ENCODE measurements around the gene SLC7A1.

SLC7A1 gene

DNA sequence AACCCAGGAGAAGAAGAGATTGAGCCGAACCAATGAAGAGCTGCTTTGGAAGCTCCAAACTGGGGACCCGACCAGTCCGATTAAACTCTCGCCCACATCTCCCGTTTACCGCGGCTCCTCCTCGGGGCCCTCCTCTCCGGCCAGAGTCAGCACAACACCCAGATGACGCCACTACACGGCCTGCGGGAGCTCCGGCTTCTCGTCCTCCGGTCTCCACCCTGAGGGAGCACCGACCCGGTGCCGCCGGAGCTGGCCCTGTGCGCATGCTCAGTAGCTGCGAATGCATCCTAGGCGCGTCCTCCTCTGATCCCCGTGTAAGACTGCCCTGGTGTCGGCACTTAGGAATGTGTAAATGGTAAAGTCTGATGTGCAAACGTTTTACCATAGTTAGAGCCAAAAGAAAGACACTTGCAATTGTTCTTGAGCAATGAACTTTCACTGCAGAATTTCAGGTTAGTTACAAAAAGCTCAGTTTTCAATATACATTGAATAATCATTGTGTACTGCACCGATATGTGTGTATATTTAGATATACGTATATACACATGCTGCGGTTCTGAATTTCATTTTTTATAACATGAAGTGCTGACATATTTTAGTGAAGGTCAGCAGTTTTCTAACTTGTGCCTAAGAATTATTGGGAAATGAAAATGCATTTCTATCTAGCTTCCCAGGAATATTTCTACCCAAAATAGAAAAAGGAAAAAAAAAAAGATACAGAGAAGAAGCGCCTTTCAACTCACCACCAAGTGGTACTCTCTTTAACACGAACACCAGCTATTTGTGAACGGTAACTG is 92.2 kb downstream of the SLC7A1 start:
- no peak for DNase-seq (ENCODE audit: low read depth)
- TF ChIP-seq CTCF (IDR thresholded peaks at IDR 0.05; ENCODE audit: low read depth, low read length, missing control alignments): no peak
- H3K4me3 ChIP-seq (ENCODE audit: low read depth, low read length): no peak overlapping the region

GRCh38 chr13:29502391-29503008 is 93.0 kb downstream of the SLC7A1 start:
- H3K4me3 ChIP-seq (ENCODE audit: low read depth, low read length): no peak overlapping the region

GRCh38 chr13:29501674-29502073 is 93.8 kb downstream of the SLC7A1 start:
- no peak for TF ChIP-seq CTCF (IDR thresholded peaks at IDR 0.05; ENCODE audit: low read depth, low read length, missing control alignments)
- no peak overlapping the region for H3K4me3 ChIP-seq (ENCODE audit: low read depth, low read length)

More at GRCh38 chr13:29502391-29503008, 93.0 kb downstream of the SLC7A1 start:
- no peak for TF ChIP-seq CTCF (IDR thresholded peaks at IDR 0.05; ENCODE audit: low read depth, low read length, missing control alignments)
- DNase-seq (ENCODE audit: low read depth): no peak

DNA sequence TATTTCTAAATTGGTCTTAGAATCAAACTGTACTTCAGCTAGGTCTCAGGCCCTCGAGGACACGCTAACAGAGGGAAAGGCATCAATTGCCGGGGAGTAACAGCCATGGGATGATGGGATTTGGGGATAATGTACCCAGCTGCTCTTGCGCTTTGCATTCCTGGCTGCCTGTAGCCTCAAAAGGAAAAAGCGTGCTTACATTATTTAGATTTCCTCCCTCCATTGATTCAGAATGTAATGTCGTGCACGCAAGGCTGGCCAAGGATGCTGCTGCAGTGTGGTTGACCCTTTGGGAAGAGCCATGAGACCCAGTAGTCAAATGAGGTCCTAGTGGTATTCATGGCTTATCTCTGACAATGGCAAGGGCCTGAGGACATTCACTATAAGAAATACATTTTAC is 95.1 kb downstream of the SLC7A1 start:
- DNase-seq (ENCODE audit: low read depth): no peak
- no peak overlapping the region for H3K4me3 ChIP-seq (ENCODE audit: low read depth, low read length)
- TF ChIP-seq CTCF (IDR thresholded peaks at IDR 0.05; ENCODE audit: low read depth, low read length, missing control alignments): no peak

More at GRCh38 chr13:29501674-29502073, 93.8 kb downstream of the SLC7A1 start:
- no peak for DNase-seq (ENCODE audit: low read depth)

- no peak for TF ChIP-seq CTCF (IDR thresholded peaks at IDR 0.05; ENCODE audit: low read depth, low read length, missing control alignments)
Observed at GRCh38 chr13:29499506-29500165, 95.9 kb downstream of the SLC7A1 start.

GRCh38 chr13:29498426-29499040 is 97.0 kb downstream of the SLC7A1 start:
- no peak for TF ChIP-seq CTCF (IDR thresholded peaks at IDR 0.05; ENCODE audit: low read depth, low read length, missing control alignments)
- H3K4me3 ChIP-seq (ENCODE audit: low read depth, low read length): no peak overlapping the region
- no peak for DNase-seq (ENCODE audit: low read depth)

More at GRCh38 chr13:29499506-29500165, 95.9 kb downstream of the SLC7A1 start:
- no peak overlapping the region for H3K4me3 ChIP-seq (ENCODE audit: low read depth, low read length)
- DNase-seq (ENCODE audit: low read depth): no peak

All from GM12864 (cell line).